A549 treated with Mapracorat at 1 μM for 4 hours (cell line): Measurements from ENCODE around the gene SPINK5. TPM values are rescaled to one million over a fixed set of nuclear protein-coding genes. Genes with fewer than 3 reads are reported as not detected.

Experiments used
- total RNA-seq: library from RNA; stranded (reverse); fragments of 200-300 nt; extraction: Qiagen RNA extraction; gene quantifications from 5 replicates; pipeline ENCODE4 v1.2.3, GENCODE V29; 2022

Gene SPINK5
- not detected in 5 replicates for total RNA-seq

GRCh38 chr5:148063861-148064260 is at the start of gene SPINK5:
Gene SPINK5, plus strand, starts transcription at chr5:148063980. Its CDS starts 65 bp downstream, at chr5:148064045.

GRCh38 chr5:148168246-148168645 is 104.5 kb downstream of the SPINK5 start, which contains the start of gene SPINK14:
Gene SPINK14, plus strand, starts transcription at chr5:148168546. Its CDS starts 1,187 bp downstream, at chr5:148169733.

Other genes starting within 250 kb of the SPINK5 start
- 0.43 to 1.9 TPM (median 1.4 TPM) in 4 of 5 replicates, not detected in the other for gene SPINK1, start 232.3 kb upstream of the SPINK5 start, total RNA-seq
- gene SCGB3A2, start 185.3 kb upstream of the SPINK5 start, total RNA-seq: not detected in 5 replicates
- 0.29 to 0.44 TPM in 2 of 5 replicates, not detected in the others for gene C5orf46, start 157.4 kb upstream of the SPINK5 start, total RNA-seq
- gene SPINK14, start 104.6 kb downstream of the SPINK5 start, total RNA-seq: not detected in 5 replicates
- 0.45 to 1.1 TPM (median 0.57 TPM) in 5 replicates for gene SPINK6, start 139.1 kb downstream of the SPINK5 start, total RNA-seq
- gene MARCOL, start 174.5 kb downstream of the SPINK5 start, total RNA-seq: not detected in 5 replicates
- gene SPINK13, start 204.8 kb downstream of the SPINK5 start, total RNA-seq: 0.27 to 0.30 TPM (median 0.27 TPM) in 3 of 5 replicates, not detected in the others
- not detected in 5 replicates for gene SPINK7, start 248.4 kb downstream of the SPINK5 start, total RNA-seq